Immature natural killer cell (primary cell): ENCODE data around the gene AHRR. TPM values are rescaled to one million over a fixed set of nuclear protein-coding genes. Genes with fewer than 3 reads are reported as not detected.
A peak's percentile ranks its signal among the peaks of the same experiment; 100 is the strongest.
"Not testable (repeated sequence)": the region's sequence is repeated elsewhere in the genome, so short reads cannot be mapped to it uniquely, and the experiment has no call there.

Experiments
- DNase-seq, 3 donors: peaks; one replicate each; pipeline ENCODE4 v3.0.0; 2022; ENCODE audit warnings: mixed read lengths in 1 of 3
- H3K27ac Mint-ChIP-seq, 6 donors: one replicate each; pipeline ENCODE4 v1.8.0; 2020; ENCODE audit warnings: mixed read lengths in 6 of 6, mild to moderate bottlenecking in 5 of 6, inconsistent platforms in 4 of 6, moderate library complexity in 3 of 6
- H3K27me3 Mint-ChIP-seq, 3 donors: one replicate each; pipeline ENCODE4 v1.8.0; 2020 to 2021; ENCODE audit warnings: low read depth in 3 of 3, mild to moderate bottlenecking in 3 of 3, mixed read lengths in 3 of 3, moderate library complexity in 3 of 3, inconsistent platforms in 1 of 3
- H3K36me3 Mint-ChIP-seq, 3 donors: one replicate each; pipeline ENCODE4 v1.8.0; 2020; ENCODE audit warnings: mixed read lengths in 3 of 3, inconsistent platforms in 2 of 3, mild to moderate bottlenecking in 2 of 3
- H3K4me1 Mint-ChIP-seq, 2 donors: one replicate each; pipeline ENCODE4 v1.8.0; 2020; ENCODE audit warnings: inconsistent platforms in 2 of 2, mild to moderate bottlenecking in 2 of 2, mixed read lengths in 2 of 2, moderate library complexity in 1 of 2
- H3K4me3 Mint-ChIP-seq, 5 donors: one replicate each; pipeline ENCODE4 v1.8.0; 2020; ENCODE audit warnings: mild to moderate bottlenecking in 5 of 5, mixed read lengths in 5 of 5, inconsistent platforms in 3 of 5, moderate library complexity in 3 of 5
- H3K9me3 Mint-ChIP-seq, 6 donors: one replicate each; pipeline ENCODE4 v1.8.0; 2020; ENCODE audit warnings: mild to moderate bottlenecking in 6 of 6, mixed read lengths in 6 of 6, inconsistent platforms in 4 of 6, moderate library complexity in 3 of 6
- polyA plus RNA-seq, 3 donors: library from polyadenylated mRNA; unstranded; fragments of 300-500 nt; fragmentation: Illumina TruSeq; gene quantifications; one replicate each; pipeline ENCODE4 v1.2.3, GENCODE V29; 2021

Gene AHRR
- polyA plus RNA-seq, 3 donors from 2014 or later = 0.16 TPM; not detected in 2

DNA sequence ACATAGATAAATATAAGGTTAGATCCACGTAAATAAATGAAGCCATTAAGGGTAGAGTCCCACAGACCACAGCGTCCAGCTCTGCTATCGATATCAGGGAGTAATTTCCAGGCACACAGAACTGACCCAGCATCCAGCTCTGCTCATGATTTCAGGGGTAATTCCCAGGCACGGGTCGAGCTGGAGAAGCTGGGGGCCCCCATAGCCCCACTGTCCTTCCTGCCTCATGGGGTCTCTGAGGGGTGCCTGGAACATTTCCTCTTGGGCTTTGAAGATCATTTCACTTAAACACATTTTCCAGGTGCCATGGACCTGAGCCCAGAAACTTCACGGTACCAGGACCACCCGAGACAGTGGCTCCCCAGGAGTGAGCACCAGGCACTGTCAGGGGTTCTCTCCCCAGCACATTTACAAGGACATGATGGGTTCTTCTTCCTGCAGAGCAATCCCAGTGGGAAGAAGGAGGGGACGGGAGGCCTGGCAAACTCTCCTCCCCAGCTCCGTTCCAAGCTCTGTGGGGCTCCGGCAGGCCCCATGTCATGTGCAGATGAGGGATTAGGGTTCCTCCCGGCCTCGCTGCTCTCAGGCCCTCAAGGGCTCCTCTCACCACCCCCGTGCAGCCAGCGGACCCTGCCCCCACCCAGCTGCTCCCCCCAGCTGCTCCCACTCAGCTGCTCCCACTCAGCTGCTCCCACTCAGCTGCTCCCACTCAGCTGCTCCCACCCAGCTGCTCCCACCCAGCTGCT lies 23.4 kb upstream of the AHRR start:
- H3K4me3 Mint-ChIP-seq, DNase-seq, H3K36me3 Mint-ChIP-seq, H3K27me3 Mint-ChIP-seq, H3K27ac Mint-ChIP-seq, H3K9me3 Mint-ChIP-seq: not testable (repeated sequence)
- peaks cover 39 to 54% of the 10 kb centered on the region in 2 donors for H3K4me1 Mint-ChIP-seq

DNA sequence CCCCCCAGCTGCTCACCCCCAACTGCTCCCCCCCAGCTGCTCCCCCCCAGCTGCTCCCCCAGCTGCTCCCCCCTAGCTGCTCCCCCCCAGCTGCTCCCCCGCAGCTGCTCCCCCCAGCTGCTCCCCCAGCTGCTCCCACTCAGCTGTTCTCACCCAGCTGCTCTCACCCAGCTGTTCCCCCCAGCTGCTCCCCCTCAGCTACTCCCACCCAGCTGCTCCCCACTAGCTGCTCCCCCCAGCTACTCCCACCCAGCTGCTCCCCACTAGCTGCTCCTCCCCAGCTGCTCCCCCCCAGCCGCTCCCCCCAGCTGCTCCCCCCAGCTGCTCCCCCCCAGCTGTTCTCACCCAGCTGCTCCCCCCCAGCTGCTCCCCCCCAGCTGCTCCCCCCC lies 22.8 kb upstream of the AHRR start:
- Mint-ChIP-seq H3K4me3 (no peak overlapping the region), H3K36me3 (no peaks in the 10 kb centered on the region), H3K27me3 (peaks cover 0 to 2% (median 2%) of the 10 kb centered on the region in 3 donors), H3K27ac (no peak overlapping the region), H3K4me1 (peaks cover 39 to 59% of the 10 kb centered on the region in 2 donors), H3K9me3 (no peaks in the 10 kb centered on the region)
- DNase-seq = no peak

DNA sequence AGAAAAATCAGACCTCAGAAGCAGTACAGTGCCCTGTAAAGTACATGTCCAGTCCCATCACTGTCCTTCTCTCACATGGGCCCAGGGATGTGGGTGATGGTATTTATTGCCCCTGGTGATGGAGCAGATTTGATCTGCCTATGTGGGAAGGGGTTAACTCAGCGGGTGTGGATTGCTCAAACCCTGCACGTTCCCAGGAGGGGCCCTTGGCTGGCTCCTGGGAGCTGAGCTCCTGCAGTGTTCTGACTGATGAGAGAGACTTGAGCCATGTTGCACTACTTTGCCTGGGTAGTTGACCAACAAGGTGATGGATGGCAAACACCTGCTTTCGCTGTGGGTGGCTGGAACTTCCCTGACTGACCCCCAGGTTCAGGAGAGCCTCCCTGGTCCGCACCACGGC lies 21.6 kb upstream of the AHRR start:
- not testable (repeated sequence) for H3K36me3 Mint-ChIP-seq, H3K9me3 Mint-ChIP-seq, DNase-seq, H3K27me3 Mint-ChIP-seq, H3K27ac Mint-ChIP-seq, H3K4me3 Mint-ChIP-seq
- H3K4me1 Mint-ChIP-seq = peaks cover 39 to 59% of the 10 kb centered on the region in 2 donors

DNA sequence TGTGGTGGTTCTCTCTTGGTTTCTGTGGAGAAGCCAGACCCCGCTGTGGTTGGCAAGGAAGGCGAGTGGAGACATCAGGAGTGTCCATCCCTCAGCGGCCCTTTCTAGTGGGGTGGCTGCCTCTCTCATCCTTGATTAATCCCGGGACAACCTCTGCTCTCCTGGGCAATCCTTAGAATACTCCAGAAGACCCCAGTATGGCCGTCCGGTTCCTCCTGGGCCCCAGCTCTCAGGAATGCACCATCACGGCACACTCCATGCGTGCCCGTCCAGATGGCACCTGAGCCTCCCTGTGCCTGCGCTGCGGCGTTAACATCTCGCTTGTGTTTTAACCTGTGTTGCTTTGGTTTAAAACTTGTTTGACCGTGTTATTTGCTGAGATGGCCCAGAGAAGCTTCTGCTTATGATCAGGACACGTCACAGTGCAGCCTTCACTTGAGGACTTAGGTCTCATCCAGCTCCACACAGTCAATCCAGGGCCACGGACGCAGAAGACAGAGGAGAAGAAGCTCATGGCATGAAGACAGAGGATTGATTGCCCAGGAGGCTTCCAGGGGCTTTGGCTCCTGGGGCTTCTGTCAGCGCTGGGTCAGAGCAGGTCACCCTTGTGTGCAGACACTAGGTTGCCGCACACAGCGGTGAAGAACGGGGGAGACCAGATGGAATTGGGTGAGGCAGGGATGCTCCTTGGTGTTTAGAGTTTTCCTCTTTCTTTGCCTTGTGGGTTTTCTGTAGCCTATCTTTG lies 20.7 kb upstream of the AHRR start:
- peak overlapping the region in 1 of 6 donors; percentile 66 for H3K27ac Mint-ChIP-seq
- H3K4me3 Mint-ChIP-seq, H3K27me3 Mint-ChIP-seq, DNase-seq, H3K36me3 Mint-ChIP-seq, H3K9me3 Mint-ChIP-seq: not testable (repeated sequence)
- peaks cover 37 to 50% of the 10 kb centered on the region in 2 donors for H3K4me1 Mint-ChIP-seq

DNA sequence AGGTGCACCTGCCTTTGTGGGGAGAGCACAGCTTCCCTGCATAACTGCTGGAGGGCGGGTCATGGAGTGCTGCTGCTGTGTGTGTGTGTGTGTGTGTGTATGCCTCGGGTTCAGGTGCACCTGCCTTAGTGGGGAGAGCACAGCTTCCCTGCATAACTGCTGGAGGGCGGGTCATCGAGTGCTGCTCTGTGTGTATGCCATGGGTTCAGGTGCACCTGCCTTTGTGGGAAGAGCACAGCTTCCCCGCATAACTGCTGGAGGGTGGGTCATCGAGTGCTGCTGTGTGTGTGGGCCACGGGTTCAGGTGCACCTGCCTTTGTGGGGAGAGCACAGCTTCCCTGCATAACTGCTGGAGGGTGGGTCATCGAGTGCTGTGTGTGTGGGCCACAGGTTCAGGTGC lies 19.1 kb upstream of the AHRR start:
- H3K27ac Mint-ChIP-seq, H3K36me3 Mint-ChIP-seq, H3K9me3 Mint-ChIP-seq, H3K27me3 Mint-ChIP-seq, DNase-seq, H3K4me3 Mint-ChIP-seq: not testable (repeated sequence)
- peaks cover 23 to 34% of the 10 kb centered on the region in 2 donors for H3K4me1 Mint-ChIP-seq

DNA sequence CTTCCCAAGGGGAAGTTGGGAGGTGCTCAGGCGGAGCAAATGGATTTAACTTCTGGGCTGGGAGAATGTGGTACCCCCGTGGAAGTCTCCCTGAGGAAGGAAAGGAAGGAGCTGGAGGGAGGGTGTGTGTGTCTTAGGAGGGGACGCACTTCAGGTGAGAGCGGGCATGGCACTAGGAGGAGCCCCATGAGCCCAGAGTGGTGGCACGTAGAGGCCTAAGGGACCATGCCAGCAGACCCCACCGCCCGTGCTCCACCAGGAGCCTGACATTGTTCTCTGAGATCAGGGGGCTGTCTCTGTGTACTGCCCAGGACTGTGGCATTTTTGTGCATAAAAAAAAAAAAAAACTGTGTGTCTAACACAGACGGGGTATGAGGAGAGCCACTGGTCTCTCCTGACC lies 18.5 kb upstream of the AHRR start:
- H3K9me3 Mint-ChIP-seq = no peaks in the 10 kb centered on the region
- no peaks in the 10 kb centered on the region for H3K27me3 Mint-ChIP-seq
- DNase-seq = no peak
- peaks cover 17 to 29% of the 10 kb centered on the region in 2 donors for H3K4me1 Mint-ChIP-seq
- H3K4me3 Mint-ChIP-seq = no peak overlapping the region
- H3K27ac Mint-ChIP-seq = no peak overlapping the region
- peaks cover 0 to 9% (median 0%) of the 10 kb centered on the region in 3 donors for H3K36me3 Mint-ChIP-seq

DNA sequence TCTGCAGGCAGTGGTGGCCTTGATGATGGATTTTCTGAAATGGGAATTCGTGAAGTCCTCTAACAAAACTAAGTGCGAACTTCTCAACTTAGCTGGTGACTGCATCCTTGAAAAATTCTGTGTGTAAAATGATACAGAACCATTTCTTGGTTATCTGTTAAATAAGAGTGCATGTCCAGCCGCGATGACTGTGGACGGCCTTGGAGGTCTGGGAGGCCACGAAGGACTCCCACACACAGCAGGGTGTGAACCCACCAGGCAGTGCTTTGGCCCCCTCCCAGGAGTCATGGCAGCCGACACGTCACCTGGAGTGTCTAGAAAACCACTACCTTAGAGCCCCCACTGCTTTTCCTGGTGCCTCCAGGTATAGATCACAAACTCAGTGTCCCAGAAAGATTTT lies 17.8 kb upstream of the AHRR start:
- not testable (repeated sequence) for H3K27me3 Mint-ChIP-seq, H3K36me3 Mint-ChIP-seq, DNase-seq, H3K4me3 Mint-ChIP-seq, H3K9me3 Mint-ChIP-seq, H3K27ac Mint-ChIP-seq
- H3K4me1 Mint-ChIP-seq = peaks cover 16 to 28% of the 10 kb centered on the region in 2 donors

DNA sequence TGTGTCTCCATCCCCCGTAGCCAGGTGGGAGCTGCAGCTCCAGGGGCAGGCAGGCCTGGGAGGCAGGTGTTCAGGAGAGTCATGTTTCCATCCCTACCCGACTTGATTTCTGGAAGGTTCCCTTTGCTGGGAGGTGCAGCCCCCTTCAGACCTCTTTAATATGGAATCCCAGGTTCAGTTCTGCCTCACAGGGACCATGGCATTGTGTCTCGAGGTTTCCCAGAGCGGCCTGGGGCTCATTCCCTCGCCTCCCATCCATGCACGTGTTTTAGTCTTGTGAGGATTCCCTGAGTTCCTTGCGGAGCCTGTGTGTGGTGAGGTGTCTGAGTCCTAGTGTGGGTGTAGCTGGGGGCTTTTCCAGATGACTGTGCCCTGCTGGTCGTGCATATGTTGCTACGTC lies 16.5 kb upstream of the AHRR start:
- no peaks in the 10 kb centered on the region for H3K9me3 Mint-ChIP-seq
- H3K27me3 Mint-ChIP-seq = no peaks in the 10 kb centered on the region
- H3K4me3 Mint-ChIP-seq = no peak overlapping the region
- no peak overlapping the region for H3K27ac Mint-ChIP-seq
- peaks cover 0 to 9% (median 0%) of the 10 kb centered on the region in 3 donors for H3K36me3 Mint-ChIP-seq
- DNase-seq = no peak
- H3K4me1 Mint-ChIP-seq = peaks cover 15 to 28% of the 10 kb centered on the region in 2 donors

DNA sequence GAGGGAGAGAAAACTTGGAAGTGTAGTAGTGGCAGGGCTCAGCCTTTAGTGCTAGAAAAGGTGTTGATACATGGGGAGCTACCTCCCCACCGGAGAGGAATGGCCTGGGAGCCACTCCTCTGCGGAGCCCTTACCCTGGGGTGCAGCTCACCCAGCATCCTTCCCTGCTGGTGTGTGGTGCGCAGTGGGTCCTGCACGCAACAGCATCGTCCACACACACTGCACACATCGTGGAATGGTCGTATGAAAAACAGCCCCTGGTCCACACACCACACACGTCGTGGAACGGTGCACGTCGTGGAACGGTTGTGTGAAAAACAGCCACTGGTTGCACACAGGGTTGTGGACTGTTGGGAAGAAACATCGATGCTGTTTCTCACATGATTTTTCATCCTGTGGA lies 16.1 kb upstream of the AHRR start:
- DNase-seq = no peak
- peaks cover 0 to 9% (median 0%) of the 10 kb centered on the region in 3 donors for H3K36me3 Mint-ChIP-seq
- H3K9me3 Mint-ChIP-seq = no peaks in the 10 kb centered on the region
- H3K4me3 Mint-ChIP-seq = no peak overlapping the region
- H3K4me1 Mint-ChIP-seq = peaks cover 15 to 28% of the 10 kb centered on the region in 2 donors
- no peaks in the 10 kb centered on the region for H3K27me3 Mint-ChIP-seq
- H3K27ac Mint-ChIP-seq = no peak overlapping the region

DNA sequence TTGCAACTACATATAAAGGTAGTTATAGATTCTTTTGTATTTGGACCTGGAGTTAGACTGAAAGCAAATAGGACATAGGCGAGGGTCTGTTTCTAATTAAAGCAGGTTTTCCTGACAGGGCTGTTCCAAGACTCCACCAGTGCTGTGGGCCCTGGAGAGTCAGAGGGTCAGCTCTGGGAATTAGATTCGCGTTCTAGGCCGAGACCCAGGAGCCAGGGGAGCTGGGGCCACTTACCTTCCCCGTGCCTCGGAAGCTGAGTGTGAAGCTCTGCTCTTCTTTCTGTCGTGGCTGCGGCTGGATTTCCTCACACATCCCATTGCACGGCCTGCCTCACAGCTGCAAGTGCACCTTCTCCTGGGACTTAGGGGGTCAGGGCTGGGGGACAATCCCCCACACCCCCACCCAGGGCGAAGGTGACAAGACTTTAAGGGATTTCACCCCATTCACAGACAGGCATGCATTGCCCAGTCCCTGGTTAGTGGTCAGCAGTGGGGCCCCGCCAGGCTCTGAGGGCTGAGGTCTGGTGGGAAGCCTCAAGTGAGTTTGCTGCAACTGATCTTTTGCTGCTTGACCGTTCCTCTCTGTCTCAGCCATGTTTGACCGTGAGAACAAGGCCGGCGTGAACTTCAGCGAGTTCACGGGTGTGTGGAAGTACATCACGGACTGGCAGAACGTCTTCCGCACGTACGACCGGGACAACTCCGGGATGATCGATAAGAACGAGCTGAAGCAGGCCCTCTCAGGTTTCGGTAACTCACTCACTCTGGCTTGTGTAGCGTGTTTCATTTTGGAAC lies 15.3 kb upstream of the AHRR start:
- no peak for DNase-seq
- Mint-ChIP-seq H3K4me3 (no peak overlapping the region), H3K27me3 (no peaks in the 10 kb centered on the region), H3K36me3 (peaks cover 0 to 9% (median 0%) of the 10 kb centered on the region in 3 donors), H3K9me3 (no peaks in the 10 kb centered on the region), H3K4me1 (peaks cover 10 to 27% of the 10 kb centered on the region in 2 donors), H3K27ac (no peak overlapping the region)

DNA sequence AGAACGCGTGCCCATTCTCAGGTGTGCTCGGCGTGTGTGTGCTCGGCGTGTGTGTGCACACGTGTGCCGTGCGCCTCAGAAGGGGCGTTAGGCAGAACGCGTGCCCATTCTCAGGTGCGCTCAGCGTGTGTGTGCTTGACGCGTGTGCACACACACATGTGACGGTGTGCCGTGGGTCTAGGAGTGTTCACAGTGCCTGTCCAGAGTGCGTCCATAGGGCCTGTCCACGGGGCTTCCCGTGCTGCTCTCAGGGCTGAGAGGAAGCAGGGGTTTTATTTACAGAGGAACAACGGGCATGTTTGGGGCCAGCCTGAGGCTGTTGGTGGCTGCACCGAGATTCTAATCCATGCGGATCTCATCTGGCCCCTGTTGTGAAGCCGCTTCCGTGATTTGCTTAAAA lies 14.2 kb upstream of the AHRR start:
- Mint-ChIP-seq H3K9me3 (no peaks in the 10 kb centered on the region), H3K4me3 (no peak overlapping the region), H3K27me3 (no peaks in the 10 kb centered on the region), H3K36me3 (peaks cover 0 to 9% (median 0%) of the 10 kb centered on the region in 3 donors), H3K27ac (no peak overlapping the region), H3K4me1 (peaks cover 3 to 19% of the 10 kb centered on the region in 2 donors)
- DNase-seq = no peak

DNA sequence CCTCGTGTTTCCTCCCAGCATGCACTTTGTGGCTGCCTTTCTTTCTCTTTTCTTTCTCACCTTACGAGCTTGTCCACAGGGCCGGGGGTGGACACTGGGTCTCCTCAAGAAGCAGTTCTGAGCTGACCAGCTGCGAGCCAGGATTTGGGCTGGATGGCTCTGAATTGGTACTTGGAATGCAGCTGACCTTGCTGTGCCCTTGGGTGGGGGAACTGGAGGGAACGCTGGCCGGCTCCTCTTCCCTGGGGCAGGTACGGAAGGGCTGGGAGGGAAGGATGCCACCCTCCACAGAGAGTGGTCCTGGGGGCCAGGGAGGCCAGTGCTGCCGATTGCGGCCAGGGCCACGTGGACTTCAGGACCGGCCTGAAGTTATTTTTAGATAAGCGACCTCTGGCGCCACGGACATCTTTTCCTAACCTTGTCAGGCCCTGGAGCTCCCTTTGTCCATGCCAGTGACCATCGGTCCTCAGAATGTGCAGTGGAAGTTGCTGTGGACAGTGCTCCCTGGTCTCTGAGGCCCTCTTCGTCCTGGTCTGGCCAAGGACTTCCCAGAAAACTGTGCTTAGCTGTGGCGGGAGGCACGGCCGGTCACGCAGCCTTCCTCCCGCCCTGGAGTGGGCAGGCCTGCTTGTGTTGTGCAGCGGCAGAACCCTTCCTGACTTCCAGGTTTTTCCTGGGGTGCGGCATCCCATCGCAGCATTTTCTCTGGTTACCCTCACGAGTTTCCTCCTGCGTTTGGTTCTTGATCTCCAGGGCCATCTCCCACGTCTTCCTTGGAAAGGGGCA lies 13.5 kb upstream of the AHRR start:
- Mint-ChIP-seq H3K4me3 (no peak overlapping the region), H3K9me3 (no peaks in the 10 kb centered on the region), H3K36me3 (peaks cover 0 to 9% (median 0%) of the 10 kb centered on the region in 3 donors), H3K27me3 (no peaks in the 10 kb centered on the region), H3K27ac (no peak overlapping the region), H3K4me1 (peaks cover 0 to 14% of the 10 kb centered on the region in 2 donors)
- no peak for DNase-seq

DNA sequence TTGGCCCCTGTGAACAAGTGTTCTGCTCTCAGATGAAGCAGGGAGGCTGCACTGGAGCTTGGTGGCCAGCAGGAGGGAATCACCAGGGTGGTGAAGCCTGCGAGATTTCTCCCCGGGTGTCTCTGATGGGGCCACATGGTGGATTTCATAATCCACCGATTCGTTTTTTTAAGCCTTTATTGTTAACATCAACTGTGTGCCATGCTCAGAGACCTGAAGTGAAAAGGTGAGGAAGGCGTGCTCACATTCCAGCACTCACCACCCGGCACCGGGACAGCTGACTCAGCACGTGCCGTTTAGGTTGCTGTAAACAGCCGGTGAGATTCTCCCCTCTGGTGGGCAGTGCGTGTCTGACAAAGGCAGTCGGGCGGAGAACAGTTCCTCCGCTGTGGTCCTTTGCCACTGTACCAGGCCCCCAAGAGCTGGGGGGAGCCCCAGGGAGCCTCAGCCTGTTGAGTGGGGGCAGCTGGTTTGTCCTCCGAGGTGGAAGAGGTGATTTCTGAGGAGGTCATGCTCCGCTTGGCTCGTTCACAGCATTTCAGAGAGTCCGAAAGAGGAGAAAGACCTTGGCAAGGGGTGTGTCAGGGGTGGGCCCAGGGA lies 12.7 kb upstream of the AHRR start:
- no peak overlapping the region for H3K4me3 Mint-ChIP-seq
- H3K9me3 Mint-ChIP-seq = no peaks in the 10 kb centered on the region
- peaks cover 0 to 9% (median 0%) of the 10 kb centered on the region in 3 donors for H3K36me3 Mint-ChIP-seq
- H3K4me1 Mint-ChIP-seq = peaks cover 0 to 6% of the 10 kb centered on the region in 2 donors
- DNase-seq = no peak
- no peak overlapping the region for H3K27ac Mint-ChIP-seq
- no peaks in the 10 kb centered on the region for H3K27me3 Mint-ChIP-seq
